Astrocyte of the cerebellum (primary cell): ENCODE results near the gene VEGFA.

Source experiments
- DNase-seq: peaks from one replicate; pipeline ENCODE4 v3.0.0-alpha.2; 2011; ENCODE audit warnings: low read depth
- H3K4me3 ChIP-seq: 2 replicates; pipeline ENCODE4 v1.5.1; 2011; ENCODE audit warnings: mild to moderate bottlenecking, low read depth, low read length, moderate library complexity
- in situ Hi-C: cut with HindIII; loops from 2 replicates; pipeline ENCODE4 v1.10.0; 2017; ENCODE audit warnings: low sequenced_read_pairs
- TF ChIP-seq, protein P1 (sequence below): IDR thresholded peaks from 2 replicates; pipeline ENCODE4 v1.5.1; 2012; ENCODE audit warnings: low read length, low read depth, moderate library complexity, mild to moderate bottlenecking; ENCODE audit errors: missing control alignments

Gene VEGFA

DNA sequence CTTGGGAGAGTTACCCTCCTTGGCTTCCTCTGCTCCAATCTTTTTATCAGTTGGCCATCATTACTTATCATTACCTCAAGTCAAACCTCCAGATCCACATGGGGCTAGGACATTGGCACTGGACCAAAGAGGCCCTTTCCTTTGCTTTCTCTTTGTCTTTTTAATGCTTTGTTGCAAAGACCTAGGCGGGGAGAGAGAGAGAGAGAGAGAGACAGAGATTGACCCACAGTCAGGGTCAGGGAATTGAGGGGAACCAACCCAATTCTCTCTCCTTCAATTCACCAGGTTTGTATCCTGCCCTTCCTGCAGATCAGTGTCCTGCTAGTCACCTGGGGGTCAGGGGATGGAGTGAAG lies 3.5 kb upstream of the VEGFA start:
- in situ Hi-C loops, result no loop called here

DNA sequence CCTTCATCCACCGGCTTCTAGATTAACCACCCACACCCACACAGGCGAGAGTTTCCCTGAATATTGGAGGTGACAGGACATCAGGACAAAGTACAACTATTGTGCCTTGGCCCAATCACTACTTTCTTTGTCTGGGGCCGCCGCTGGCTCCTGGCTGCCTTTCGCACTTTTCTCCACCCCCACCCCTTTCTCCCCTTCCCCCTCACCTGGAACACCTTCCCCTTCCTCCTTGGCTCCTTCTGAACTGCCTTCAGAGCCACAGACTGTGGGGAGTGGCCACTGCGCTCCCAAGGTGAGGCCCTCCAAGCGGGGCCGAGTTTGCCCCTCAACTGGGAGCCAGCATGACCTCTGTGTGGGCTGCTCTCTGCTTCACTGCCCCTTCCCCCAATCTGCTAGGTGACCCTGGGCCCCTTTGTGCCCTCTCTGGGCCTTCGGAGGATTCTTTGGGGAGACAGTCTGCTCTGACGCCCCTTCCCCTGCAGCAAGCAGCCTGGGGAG lies 3.0 kb upstream of the VEGFA start:
- in situ Hi-C loops, result no loop called here
- TF ChIP-seq, protein P1, sequence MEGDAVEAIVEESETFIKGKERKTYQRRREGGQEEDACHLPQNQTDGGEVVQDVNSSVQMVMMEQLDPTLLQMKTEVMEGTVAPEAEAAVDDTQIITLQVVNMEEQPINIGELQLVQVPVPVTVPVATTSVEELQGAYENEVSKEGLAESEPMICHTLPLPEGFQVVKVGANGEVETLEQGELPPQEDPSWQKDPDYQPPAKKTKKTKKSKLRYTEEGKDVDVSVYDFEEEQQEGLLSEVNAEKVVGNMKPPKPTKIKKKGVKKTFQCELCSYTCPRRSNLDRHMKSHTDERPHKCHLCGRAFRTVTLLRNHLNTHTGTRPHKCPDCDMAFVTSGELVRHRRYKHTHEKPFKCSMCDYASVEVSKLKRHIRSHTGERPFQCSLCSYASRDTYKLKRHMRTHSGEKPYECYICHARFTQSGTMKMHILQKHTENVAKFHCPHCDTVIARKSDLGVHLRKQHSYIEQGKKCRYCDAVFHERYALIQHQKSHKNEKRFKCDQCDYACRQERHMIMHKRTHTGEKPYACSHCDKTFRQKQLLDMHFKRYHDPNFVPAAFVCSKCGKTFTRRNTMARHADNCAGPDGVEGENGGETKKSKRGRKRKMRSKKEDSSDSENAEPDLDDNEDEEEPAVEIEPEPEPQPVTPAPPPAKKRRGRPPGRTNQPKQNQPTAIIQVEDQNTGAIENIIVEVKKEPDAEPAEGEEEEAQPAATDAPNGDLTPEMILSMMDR, result no peak
- no peak overlapping the region for H3K4me3 ChIP-seq
- DNase-seq, result no peak

More for the DNA sequence above, 3.5 kb upstream of the VEGFA start:
- TF ChIP-seq, protein P1, result no peak
- DNase-seq, result no peak
- H3K4me3 ChIP-seq, result no peak overlapping the region

DNA sequence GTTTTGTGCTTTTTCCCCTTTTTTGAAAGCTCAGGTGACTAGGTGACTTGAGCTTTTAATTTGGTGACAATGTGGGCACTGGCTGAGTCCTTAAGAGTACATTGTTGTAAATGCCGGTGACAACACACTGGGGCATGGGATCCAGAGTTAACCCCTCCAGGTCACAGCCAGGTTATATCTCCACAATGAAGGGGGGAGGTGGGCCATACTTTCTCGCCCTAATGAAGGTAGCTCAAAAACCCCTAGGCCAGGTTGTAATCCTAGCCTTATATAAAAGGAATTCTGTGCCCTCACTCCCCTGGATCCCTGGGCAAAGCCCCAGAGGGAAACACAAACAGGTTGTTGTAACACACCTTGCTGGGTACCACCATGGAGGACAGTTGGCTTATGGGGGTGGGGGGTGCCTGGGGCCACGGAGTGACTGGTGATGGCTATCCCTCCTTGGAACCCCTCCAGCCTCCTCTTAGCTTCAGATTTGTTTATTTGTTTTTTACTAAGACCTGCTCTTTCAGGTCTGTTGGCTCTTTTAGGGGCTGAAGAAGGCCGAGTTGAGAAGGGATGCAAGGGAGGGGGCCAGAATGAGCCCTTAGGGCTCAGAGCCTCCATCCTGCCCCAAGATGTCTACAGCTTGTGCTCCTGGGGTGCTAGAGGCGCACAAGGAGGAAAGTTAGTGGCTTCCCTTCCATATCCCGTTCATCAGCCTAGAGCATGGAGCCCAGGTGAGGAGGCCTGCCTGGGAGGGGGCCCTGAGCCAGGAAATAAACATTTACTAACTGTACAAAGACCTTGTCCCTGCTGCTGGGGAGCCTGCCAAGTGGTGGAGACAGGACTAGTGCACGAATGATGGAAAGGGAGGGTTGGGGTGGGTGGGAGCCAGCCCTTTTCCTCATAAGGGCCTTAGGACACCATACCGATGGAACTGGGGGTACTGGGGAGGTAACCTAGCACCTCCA lies 2.2 kb upstream of the VEGFA start:
- no peak for DNase-seq
- in situ Hi-C loops, result no loop called here
- H3K4me3 ChIP-seq, result no peak overlapping the region
- TF ChIP-seq, protein P1, result no peak

DNA sequence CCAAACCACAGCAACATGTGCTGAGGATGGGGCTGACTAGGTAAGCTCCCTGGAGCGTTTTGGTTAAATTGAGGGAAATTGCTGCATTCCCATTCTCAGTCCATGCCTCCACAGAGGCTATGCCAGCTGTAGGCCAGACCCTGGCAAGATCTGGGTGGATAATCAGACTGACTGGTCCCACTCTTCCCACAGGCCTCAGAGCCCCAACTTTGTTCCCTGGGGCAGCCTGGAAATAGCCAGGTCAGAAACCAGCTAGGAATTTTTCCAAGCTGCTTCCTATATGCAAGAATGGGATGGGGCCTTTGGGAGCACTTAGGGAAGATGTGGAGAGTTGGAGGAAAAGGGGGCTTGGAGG lies 1.5 kb upstream of the VEGFA start:
- TF ChIP-seq, protein P1, result no peak

DNA sequence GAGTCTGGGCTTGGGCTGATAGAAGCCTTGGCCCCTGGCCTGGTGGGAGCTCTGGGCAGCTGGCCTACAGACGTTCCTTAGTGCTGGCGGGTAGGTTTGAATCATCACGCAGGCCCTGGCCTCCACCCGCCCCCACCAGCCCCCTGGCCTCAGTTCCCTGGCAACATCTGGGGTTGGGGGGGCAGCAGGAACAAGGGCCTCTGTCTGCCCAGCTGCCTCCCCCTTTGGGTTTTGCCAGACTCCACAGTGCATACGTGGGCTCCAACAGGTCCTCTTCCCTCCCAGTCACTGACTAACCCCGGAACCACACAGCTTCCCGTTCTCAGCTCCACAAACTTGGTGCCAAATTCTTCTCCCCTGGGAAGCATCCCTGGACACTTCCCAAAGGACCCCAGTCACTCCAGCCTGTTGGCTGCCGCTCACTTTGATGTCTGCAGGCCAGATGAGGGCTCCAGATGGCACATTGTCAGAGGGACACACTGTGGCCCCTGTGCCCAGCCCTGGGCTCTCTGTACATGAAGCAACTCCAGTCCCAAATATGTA lies 957 bp upstream of the VEGFA start:
- TF ChIP-seq, protein P1, result no peak
- peak; percentile 38 for DNase-seq
- H3K4me3 ChIP-seq, result no peak overlapping the region
- in situ Hi-C loops, result no loop called here

More for the DNA sequence above, 1.5 kb upstream of the VEGFA start:
- DNase-seq, result no peak
- no peak overlapping the region for H3K4me3 ChIP-seq
- in situ Hi-C loops, result no loop called here

DNA sequence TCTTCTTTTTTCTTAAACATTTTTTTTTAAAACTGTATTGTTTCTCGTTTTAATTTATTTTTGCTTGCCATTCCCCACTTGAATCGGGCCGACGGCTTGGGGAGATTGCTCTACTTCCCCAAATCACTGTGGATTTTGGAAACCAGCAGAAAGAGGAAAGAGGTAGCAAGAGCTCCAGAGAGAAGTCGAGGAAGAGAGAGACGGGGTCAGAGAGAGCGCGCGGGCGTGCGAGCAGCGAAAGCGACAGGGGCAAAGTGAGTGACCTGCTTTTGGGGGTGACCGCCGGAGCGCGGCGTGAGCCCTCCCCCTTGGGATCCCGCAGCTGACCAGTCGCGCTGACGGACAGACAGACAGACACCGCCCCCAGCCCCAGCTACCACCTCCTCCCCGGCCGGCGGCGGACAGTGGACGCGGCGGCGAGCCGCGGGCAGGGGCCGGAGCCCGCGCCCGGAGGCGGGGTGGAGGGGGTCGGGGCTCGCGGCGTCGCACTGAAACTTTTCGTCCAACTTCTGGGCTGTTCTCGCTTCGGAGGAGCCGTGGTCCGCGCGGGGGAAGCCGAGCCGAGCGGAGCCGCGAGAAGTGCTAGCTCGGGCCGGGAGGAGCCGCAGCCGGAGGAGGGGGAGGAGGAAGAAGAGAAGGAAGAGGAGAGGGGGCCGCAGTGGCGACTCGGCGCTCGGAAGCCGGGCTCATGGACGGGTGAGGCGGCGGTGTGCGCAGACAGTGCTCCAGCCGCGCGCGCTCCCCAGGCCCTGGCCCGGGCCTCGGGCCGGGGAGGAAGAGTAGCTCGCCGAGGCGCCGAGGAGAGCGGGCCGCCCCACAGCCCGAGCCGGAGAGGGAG lies 580 bp downstream of the VEGFA start:
- DNase-seq, result no peak
- TF ChIP-seq, protein P1, result no peak
- in situ Hi-C loops, result no loop called here
- peak overlapping the region; percentile 87 for H3K4me3 ChIP-seq
